Calu3 (cell line): ENCODE results near the gene DDB1. TPM values are rescaled to one million over a fixed set of nuclear protein-coding genes. Genes with fewer than 3 reads are reported as not detected.

ENCODE experiments used
- BruUV-seq: library from RNA; stranded (reverse); fragments of 400-500 nt; replicated peaks from 2 replicates; lab custom pipeline; 2021; lab: Mats Ljungman, UMichigan
- CTCF ChIA-PET: fragments of 300-600 bp; sonication (Branson Sonifier 250); formaldehyde crosslinking; loops from one replicate; lab custom pipeline; 2022; ENCODE audit warnings: antibody characterized with exemption; lab: Charles Lee
- DNase-seq: peaks from one replicate; pipeline ENCODE4 v3.0.0; 2022
- H3K27ac Mint-ChIP-seq: one replicate; pipeline ENCODE4 v1.8.0; 2022; ENCODE audit warnings: mixed read lengths; ENCODE audit not compliant: unreplicated experiment
- H3K27me3 Mint-ChIP-seq: one replicate; pipeline ENCODE4 v1.8.0; 2022; ENCODE audit warnings: mixed read lengths; ENCODE audit not compliant: unreplicated experiment
- H3K36me3 Mint-ChIP-seq: one replicate; pipeline ENCODE4 v1.8.0; 2022; ENCODE audit warnings: mild to moderate bottlenecking, moderate library complexity, mixed read lengths; ENCODE audit not compliant: insufficient read depth, unreplicated experiment
- H3K4me1 Mint-ChIP-seq: one replicate; pipeline ENCODE4 v1.8.0; 2022; ENCODE audit warnings: mild to moderate bottlenecking, low read depth, mixed read lengths; ENCODE audit not compliant: unreplicated experiment
- H3K4me3 Mint-ChIP-seq: one replicate; pipeline ENCODE4 v1.8.0; 2022; ENCODE audit warnings: mild to moderate bottlenecking, low read depth, moderate library complexity, mixed read lengths; ENCODE audit not compliant: unreplicated experiment
- H3K9me3 Mint-ChIP-seq: one replicate; pipeline ENCODE4 v1.8.0; 2022; ENCODE audit warnings: low read depth, mixed read lengths; ENCODE audit not compliant: unreplicated experiment
- intact Hi-C: fragments of 100-400 bp; cut with micrococcal nuclease; formaldehyde crosslinking; loops from one replicate; pipeline ENCODE4 v1.10.0; 2022; ENCODE audit not compliant: unreplicated experiment
- total RNA-seq: library from RNA; stranded (reverse); gene quantifications from 2 replicates; pipeline ENCODE4 v1.2.3, GENCODE V29; 2022
- TF ChIP-seq, protein P1 (sequence below): fragments of 200-600 bp; IDR thresholded peaks from one replicate; pipeline ENCODE4 v1.8.0; 2022; ENCODE audit warnings: antibody characterized with exemption; ENCODE audit not compliant: unreplicated experiment

The DDB1 gene
- total RNA-seq, 1 experiment from 2014 or later = 193 TPM

GRCh38 chr11:61268588-61269250, 64.2 kb downstream of the DDB1 start:
- no peaks in the 10 kb centered on the region for H3K36me3 Mint-ChIP-seq
- H3K27me3 Mint-ChIP-seq = peaks cover under 1% of the 10 kb centered on the region
- DNase-seq = no peak
- BruUV-seq = no TSS peak
- peaks cover 7% of the 10 kb centered on the region for H3K4me1 Mint-ChIP-seq
- TF ChIP-seq, protein P1, sequence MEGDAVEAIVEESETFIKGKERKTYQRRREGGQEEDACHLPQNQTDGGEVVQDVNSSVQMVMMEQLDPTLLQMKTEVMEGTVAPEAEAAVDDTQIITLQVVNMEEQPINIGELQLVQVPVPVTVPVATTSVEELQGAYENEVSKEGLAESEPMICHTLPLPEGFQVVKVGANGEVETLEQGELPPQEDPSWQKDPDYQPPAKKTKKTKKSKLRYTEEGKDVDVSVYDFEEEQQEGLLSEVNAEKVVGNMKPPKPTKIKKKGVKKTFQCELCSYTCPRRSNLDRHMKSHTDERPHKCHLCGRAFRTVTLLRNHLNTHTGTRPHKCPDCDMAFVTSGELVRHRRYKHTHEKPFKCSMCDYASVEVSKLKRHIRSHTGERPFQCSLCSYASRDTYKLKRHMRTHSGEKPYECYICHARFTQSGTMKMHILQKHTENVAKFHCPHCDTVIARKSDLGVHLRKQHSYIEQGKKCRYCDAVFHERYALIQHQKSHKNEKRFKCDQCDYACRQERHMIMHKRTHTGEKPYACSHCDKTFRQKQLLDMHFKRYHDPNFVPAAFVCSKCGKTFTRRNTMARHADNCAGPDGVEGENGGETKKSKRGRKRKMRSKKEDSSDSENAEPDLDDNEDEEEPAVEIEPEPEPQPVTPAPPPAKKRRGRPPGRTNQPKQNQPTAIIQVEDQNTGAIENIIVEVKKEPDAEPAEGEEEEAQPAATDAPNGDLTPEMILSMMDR = no peak
- CTCF ChIA-PET = no interaction called here
- intact Hi-C loops = no loop called here
- H3K27ac Mint-ChIP-seq = no peak overlapping the region
- H3K9me3 Mint-ChIP-seq = no peaks in the 10 kb centered on the region
- no peak overlapping the region for H3K4me3 Mint-ChIP-seq

GRCh38 chr11:61267437-61267841, 65.5 kb downstream of the DDB1 start:
- intact Hi-C loops = no loop called here
- DNase-seq = no peak
- Mint-ChIP-seq H3K4me1 (peaks cover 7% of the 10 kb centered on the region), H3K27ac (no peak overlapping the region), H3K9me3 (no peaks in the 10 kb centered on the region), H3K36me3 (no peaks in the 10 kb centered on the region), H3K27me3 (no peaks in the 10 kb centered on the region), H3K4me3 (no peak overlapping the region)
- TF ChIP-seq, protein P1 = no peak
- BruUV-seq = no TSS peak
- CTCF ChIA-PET = no interaction called here

- no peak overlapping the region for H3K27ac Mint-ChIP-seq
- no peaks in the 10 kb centered on the region for H3K27me3 Mint-ChIP-seq
- CTCF ChIA-PET = no interaction called here
- DNase-seq = peak; percentile 11
- no peaks in the 10 kb centered on the region for H3K9me3 Mint-ChIP-seq
- no peak overlapping the region for H3K4me3 Mint-ChIP-seq
- H3K4me1 Mint-ChIP-seq = peaks cover 7% of the 10 kb centered on the region
- BruUV-seq = no TSS peak
- H3K36me3 Mint-ChIP-seq = no peaks in the 10 kb centered on the region
- TF ChIP-seq, protein P1 = no peak
- intact Hi-C loops = no loop called here
Observed at GRCh38 chr11:61266602-61267001, 66.3 kb downstream of the DDB1 start.

DNA sequence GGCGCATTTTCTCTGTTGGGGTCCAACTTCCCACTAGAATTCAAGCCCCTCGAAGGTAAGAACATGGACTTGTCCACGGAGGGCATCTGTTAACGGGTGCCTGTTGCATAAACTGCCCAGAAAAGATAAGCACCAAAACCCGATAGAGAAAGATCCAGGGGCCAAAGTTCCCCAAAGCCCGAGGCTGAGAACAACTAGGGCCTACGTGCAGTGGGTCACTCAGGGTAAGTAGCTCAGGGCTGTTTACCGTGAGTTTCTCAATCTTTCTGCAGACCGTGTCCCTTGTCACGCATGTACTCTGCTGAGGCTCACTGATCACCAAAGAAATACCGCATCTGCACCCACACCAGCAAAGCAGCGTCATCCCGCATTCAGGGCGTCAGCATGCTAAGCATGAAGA, 67.5 kb downstream of the DDB1 start:
- H3K36me3 Mint-ChIP-seq = no peaks in the 10 kb centered on the region

More for the DNA sequence above, 67.5 kb downstream of the DDB1 start:
- TF ChIP-seq, protein P1 = no peak
- no peak for DNase-seq
- peaks cover 7% of the 10 kb centered on the region for H3K4me1 Mint-ChIP-seq
- CTCF ChIA-PET = no interaction called here
- no peak overlapping the region for H3K27ac Mint-ChIP-seq
- no peaks in the 10 kb centered on the region for H3K9me3 Mint-ChIP-seq
- no peak overlapping the region for H3K4me3 Mint-ChIP-seq
- no peaks in the 10 kb centered on the region for H3K27me3 Mint-ChIP-seq
- intact Hi-C loops = no loop called here
- no TSS peak for BruUV-seq
